HG03354 (cell line): ENCODE data around the gene TLCD5.

Experiments
- ATAC-seq: cut with Tn5 transposase; IDR thresholded peaks from one replicate; pipeline ENCODE4 v1.9.1; 2021; ENCODE audit warnings: mild to moderate bottlenecking; ENCODE audit not compliant: unreplicated experiment, poor library complexity, severe bottlenecking

TLCD5 gene

DNA sequence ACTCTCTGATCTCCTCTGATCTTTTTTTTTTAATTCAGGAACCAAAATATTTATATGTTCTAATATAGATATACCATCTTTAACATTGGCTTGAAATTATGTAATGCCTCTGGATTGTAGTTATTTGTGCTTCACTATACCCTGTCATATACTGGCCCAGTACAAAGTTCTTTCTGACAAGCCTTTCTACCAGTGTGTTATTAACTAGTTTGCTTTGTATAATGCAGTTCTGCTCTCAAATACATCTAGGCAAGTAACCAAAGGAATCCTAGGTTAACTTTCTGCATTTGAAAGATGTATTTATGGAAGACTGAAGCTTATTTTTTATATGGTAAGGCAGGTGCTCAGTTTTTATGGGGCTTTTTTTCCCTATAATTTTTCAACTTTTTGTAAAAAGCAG lies 47.2 kb downstream of the TLCD5 start:
- ATAC-seq, result no peak

- ATAC-seq, result no peak
These were observed 50.0 kb downstream of the TLCD5 start for GRCh38 chr11:120375076-120375475.

- ATAC-seq, result no peak
These were observed 51.6 kb downstream of the TLCD5 start for GRCh38 chr11:120376547-120377182.

- no peak for ATAC-seq
These were observed 53.4 kb downstream of the TLCD5 start for GRCh38 chr11:120378474-120378873.

DNA sequence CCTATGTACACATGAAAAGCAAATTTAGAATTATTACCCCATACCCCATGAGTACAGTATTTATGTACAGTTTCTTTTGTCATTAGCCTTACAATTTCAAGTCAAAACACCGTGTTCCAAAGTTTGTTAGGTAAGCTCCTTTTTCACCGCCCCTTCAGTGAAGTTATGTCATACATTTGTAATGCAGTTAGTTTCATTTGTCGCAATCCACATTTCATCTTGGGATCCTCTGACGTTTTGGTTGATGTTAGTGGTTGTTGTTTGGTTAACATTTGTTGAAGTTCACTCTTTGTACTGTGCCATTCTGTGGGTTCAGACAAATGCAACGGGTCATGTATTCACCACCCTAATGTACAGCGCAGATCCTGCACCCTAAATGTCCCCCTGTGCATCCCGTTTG lies 56.3 kb downstream of the TLCD5 start:
- ATAC-seq, result no peak
